Measurements from ENCODE around the gene TBCD. TPM values are rescaled to one million over a fixed set of nuclear protein-coding genes. Genes with fewer than 3 reads are reported as not detected.

TBCD gene
- total and polyA plus RNA-seq, 8 donors: 28.7 to 161 (median 40.0) TPM

DNA sequence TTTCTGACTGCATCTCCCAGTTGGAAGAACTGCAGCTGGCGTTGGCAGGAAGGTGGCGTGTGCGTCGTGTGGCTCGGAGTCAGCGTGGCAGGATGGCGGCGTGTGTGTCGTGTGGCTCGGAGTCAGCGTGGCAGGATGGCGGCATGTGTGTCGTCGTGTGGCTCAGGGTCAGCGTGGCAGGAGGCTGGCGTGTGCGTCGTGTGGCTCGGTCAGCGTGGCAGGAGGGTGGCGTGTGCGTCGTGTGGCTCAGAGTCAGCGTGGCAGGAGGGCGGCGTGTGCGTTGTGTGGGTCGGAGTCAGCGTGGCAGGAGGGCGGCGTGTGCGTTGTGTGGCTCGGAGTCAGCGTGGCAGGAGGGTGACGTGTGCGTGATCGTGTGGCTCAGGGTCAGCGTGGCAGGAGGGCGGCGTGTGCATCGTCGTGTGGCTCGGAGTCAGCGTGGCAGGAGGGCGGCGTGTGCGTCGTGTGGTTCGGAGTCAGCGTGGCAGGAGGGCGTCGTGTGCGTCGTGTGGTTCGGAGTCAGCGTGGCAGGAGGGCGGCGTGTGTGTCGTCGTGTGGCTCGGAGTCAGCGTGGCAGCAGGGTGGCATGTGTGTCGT, 49.6 kb downstream of the TBCD start:
- no peaks in the 10 kb centered on the region for H3K27me3 ChIP-seq
- H3K9me3 ChIP-seq: no peaks in the 10 kb centered on the region
- H3K27ac ChIP-seq: no peak overlapping the region
- TF ChIP-seq, protein P1, sequence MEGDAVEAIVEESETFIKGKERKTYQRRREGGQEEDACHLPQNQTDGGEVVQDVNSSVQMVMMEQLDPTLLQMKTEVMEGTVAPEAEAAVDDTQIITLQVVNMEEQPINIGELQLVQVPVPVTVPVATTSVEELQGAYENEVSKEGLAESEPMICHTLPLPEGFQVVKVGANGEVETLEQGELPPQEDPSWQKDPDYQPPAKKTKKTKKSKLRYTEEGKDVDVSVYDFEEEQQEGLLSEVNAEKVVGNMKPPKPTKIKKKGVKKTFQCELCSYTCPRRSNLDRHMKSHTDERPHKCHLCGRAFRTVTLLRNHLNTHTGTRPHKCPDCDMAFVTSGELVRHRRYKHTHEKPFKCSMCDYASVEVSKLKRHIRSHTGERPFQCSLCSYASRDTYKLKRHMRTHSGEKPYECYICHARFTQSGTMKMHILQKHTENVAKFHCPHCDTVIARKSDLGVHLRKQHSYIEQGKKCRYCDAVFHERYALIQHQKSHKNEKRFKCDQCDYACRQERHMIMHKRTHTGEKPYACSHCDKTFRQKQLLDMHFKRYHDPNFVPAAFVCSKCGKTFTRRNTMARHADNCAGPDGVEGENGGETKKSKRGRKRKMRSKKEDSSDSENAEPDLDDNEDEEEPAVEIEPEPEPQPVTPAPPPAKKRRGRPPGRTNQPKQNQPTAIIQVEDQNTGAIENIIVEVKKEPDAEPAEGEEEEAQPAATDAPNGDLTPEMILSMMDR (IDR thresholded peaks at IDR 0.05): no peak
- no peak for ATAC-seq
- 96% methylated on average over 63 of the region's 63 CpGs for WGBS, 2 donors
- peak in 1 of 6 donors; percentile 28 for DNase-seq
- H3K4me1 ChIP-seq: no peaks in the 10 kb centered on the region
- H3K4me3 ChIP-seq: no peak overlapping the region
- no peaks in the 10 kb centered on the region for H3K36me3 ChIP-seq
- no peak for FAIRE-seq
- intact Hi-C loops (cut with DNase I): no loop called here

DNA sequence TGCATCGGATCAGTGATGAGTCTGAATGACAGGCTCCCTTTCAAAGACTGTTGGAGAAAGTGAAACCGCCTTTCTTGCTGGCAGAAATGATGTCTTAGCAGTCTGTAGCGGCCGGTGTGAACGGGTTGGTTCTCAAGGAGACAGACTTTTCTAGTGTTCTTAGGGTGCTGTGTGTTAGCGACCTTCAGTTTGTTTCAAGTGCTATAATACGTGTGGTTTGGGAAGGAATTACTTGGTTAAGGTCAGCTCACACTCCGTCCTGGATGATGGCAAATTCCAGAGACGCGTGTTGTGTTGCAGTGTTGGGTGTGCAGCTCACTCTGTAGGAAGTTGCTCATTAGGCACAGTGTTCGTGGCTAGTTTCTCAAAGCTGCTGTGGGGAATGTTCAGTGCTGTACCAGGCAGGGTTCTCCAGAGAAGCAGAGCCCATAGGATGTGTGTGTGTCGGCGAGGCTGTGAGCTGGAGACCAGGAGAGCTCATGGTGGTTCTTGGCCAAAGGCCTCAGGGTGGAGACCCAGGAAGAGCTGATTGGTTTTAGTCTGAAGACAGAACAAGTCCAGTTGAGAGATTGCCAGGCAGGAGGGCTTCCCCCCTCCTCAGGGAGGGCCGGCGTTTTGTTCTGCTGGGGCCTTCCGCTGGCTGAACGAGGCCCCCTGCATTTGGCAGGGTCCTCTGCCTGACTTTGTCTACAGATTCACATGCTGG, 50.4 kb downstream of the TBCD start:
- Histone ChIP-seq H3K36me3 (no peaks in the 10 kb centered on the region), H3K4me1 (no peaks in the 10 kb centered on the region), H3K27me3 (no peaks in the 10 kb centered on the region), H3K9me3 (no peaks in the 10 kb centered on the region), H3K27ac (no peak overlapping the region), H3K4me3 (no peak overlapping the region)
- TF ChIP-seq, protein P1 (IDR thresholded peaks at IDR 0.05): no peak
- 94 to 97% methylated on average over 17 of the region's 17 CpGs for WGBS, 2 donors
- FAIRE-seq: no peak
- ATAC-seq: no peak
- intact Hi-C loops (cut with DNase I): no loop called here
- DNase-seq: peak in 1 of 6 donors; percentile 10

DNA sequence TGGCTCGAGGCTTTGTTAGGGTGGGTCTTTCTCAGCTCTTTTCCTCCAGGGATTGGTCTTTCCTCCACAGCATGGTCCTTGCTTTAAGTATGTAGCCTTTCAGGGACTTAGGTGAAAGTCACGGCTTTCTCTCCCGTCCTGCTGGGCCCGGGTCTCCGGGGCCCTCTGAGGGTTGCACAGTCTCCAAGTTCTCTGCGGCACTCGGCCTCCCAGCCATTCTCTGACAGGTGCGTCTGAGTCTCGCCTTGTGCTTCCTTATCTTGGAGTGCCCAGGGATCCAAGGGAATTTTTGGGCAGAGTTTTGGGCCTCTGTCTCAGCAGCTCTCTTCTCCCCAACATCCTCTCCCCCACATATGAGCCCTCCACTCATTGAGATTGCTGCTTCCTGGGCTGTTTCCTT, 51.3 kb downstream of the TBCD start:
- ATAC-seq (no peak), DNase-seq (peak in 2 of 6 donors; percentile 0 to 9), FAIRE-seq (no peak)
- no peak overlapping the region for H3K27ac ChIP-seq
- no peaks in the 10 kb centered on the region for H3K36me3 ChIP-seq
- WGBS, 2 donors: 88 to 89% methylated on average over 9 of the region's 9 CpGs
- H3K27me3 ChIP-seq: no peaks in the 10 kb centered on the region
- H3K9me3 ChIP-seq: no peaks in the 10 kb centered on the region
- H3K4me3 ChIP-seq: no peak overlapping the region
- intact Hi-C loops (cut with DNase I): no loop called here
- H3K4me1 ChIP-seq: no peaks in the 10 kb centered on the region
- TF ChIP-seq, protein P1 (IDR thresholded peaks at IDR 0.05): no peak

DNA sequence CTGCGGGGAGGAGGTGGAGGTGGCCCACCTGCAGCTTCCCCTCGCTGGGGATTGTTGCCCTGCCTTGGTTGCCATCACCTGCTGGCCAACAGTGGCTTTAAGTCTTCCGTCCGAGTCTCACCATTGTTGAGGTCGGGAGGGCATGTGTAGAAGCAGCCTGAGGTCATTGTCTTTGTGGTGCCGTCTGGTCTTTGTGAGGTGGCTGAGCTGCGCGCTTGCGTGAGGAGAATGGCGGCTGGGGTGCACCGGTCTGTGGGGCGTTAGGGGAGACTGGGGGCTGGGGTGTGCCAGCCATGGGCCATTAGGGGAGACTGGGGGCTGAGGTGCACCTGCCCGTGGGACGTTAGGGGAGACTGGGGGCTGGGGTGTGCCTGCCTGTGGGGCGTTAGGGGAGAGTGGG, 51.7 kb downstream of the TBCD start:
- Histone ChIP-seq H3K4me3 (no peak overlapping the region), H3K4me1 (no peaks in the 10 kb centered on the region), H3K36me3 (no peaks in the 10 kb centered on the region), H3K9me3 (no peaks in the 10 kb centered on the region), H3K27me3 (no peaks in the 10 kb centered on the region), H3K27ac (no peak overlapping the region)
- no peak for FAIRE-seq
- no peak for ATAC-seq
- 94% methylated on average over 15 of the region's 15 CpGs for WGBS, 2 donors
- DNase-seq: peak in 2 of 6 donors; percentile 1 to 46
- TF ChIP-seq, protein P1 (IDR thresholded peaks at IDR 0.05): no peak
- intact Hi-C loops (cut with DNase I): no loop called here
